ENCODE measurements around the gene CTNNA2.

GRCh38 chr2:79700651-79701050 lies 187.8 kb downstream of the CTNNA2 start:
- no peak for TF ChIP-seq HDAC6 (IDR thresholded peaks at IDR 0.05; ENCODE audit: low read depth, low read length)
- no peak for TF ChIP-seq CTCF (IDR thresholded peaks at IDR 0.05; ENCODE audit: control extremely low read depth in 1 of 3, insufficient read depth in 1 of 3, low read depth in 1 of 3, low read length in 3 of 3)
- TF ChIP-seq EP300 (IDR thresholded peaks at IDR 0.05; ENCODE audit: borderline replicate concordance in 1 of 2, low read depth in 2 of 2, low read length in 2 of 2): no peak
- TF ChIP-seq EGR1 (IDR thresholded peaks at IDR 0.05; ENCODE audit: borderline replicate concordance, low read depth, low read length): no peak
- TF ChIP-seq POLR2A (IDR thresholded peaks at IDR 0.05; ENCODE audit: control extremely low read depth in 1 of 2, low read depth in 2 of 2, low read length in 2 of 2): no peak
- no peak for TF ChIP-seq EZH2 (IDR thresholded peaks at IDR 0.05; ENCODE audit: low read depth, low read length, severe bottlenecking)

Measured in H1 (cell line).